DMS153 (cell line): ENCODE measurements around the gene SMIM43.

ENCODE experiments used
- DNase-seq: peaks from one replicate; lab custom pipeline; 2025; lab: John Stamatoyannopoulos, UW

SMIM43 gene

GRCh38 chr4:121764702-121765367 lies at the start of gene SMIM43:
SMIM43 (minus strand) TSS chr4:121765164; CDS start chr4:121765105, 59 bp downstream.
- DNase-seq = no peak

- DNase-seq = no peak
Measured at GRCh38 chr4:121814756-121815155, 49.8 kb upstream of the SMIM43 start.

GRCh38 chr4:121811122-121811521 lies 46.2 kb upstream of the SMIM43 start:
- no peak for DNase-seq

GRCh38 chr4:121806411-121806810 lies 41.4 kb upstream of the SMIM43 start:
- DNase-seq = no peak

- no peak for DNase-seq
Measured at GRCh38 chr4:121801715-121802075, 36.7 kb upstream of the SMIM43 start.

- DNase-seq = peak; percentile 83
Measured at GRCh38 chr4:121800961-121801714, 36.2 kb upstream of the SMIM43 start, which contains the start of gene EXOSC9. EXOSC9 (plus strand) TSS chr4:121801323; CDS start chr4:121801425, 102 bp downstream.

GRCh38 chr4:121800638-121800960 lies 35.6 kb upstream of the SMIM43 start:
- no peak for DNase-seq

GRCh38 chr4:121799867-121800501 lies 35.0 kb upstream of the SMIM43 start:
- no peak for DNase-seq

- no peak for DNase-seq
Measured at GRCh38 chr4:121799208-121799823, 34.4 kb upstream of the SMIM43 start.

GRCh38 chr4:121796283-121796682 lies 31.3 kb upstream of the SMIM43 start:
- no peak for DNase-seq

- DNase-seq = no peak
Measured at GRCh38 chr4:121794505-121795188, 29.7 kb upstream of the SMIM43 start.

GRCh38 chr4:121792966-121793365 lies 28.0 kb upstream of the SMIM43 start:
- no peak for DNase-seq

GRCh38 chr4:121791481-121791880 lies 26.5 kb upstream of the SMIM43 start:
- no peak for DNase-seq

- no peak for DNase-seq
Measured at GRCh38 chr4:121790976-121791375, 26.0 kb upstream of the SMIM43 start.

- no peak for DNase-seq
Measured at GRCh38 chr4:121789960-121790829, 25.2 kb upstream of the SMIM43 start.

GRCh38 chr4:121789455-121789854 lies 24.5 kb upstream of the SMIM43 start:
- DNase-seq = no peak

- no peak for DNase-seq
Measured at GRCh38 chr4:121788896-121789295, 23.9 kb upstream of the SMIM43 start.

- DNase-seq = no peak
Measured at GRCh38 chr4:121786221-121786620, 21.3 kb upstream of the SMIM43 start.

GRCh38 chr4:121785479-121785878 lies 20.5 kb upstream of the SMIM43 start:
- no peak for DNase-seq

GRCh38 chr4:121784975-121785374 lies 20.0 kb upstream of the SMIM43 start:
- no peak for DNase-seq

- DNase-seq = no peak
Measured at GRCh38 chr4:121784401-121784800, 19.4 kb upstream of the SMIM43 start.
